T-helper 1 cell treated with Interleukin-12 subunit alpha and Interleukin-12 subunit beta and Interleukin-4 antibody, amounts not matched to agents 30 ng/mL and 1 ng/mL, for 36 hours (primary cell): Measurements from ENCODE around the gene LDB3. TPM values are rescaled to one million over a fixed set of nuclear protein-coding genes. Genes with fewer than 3 reads are reported as not detected.

Experiments used
- total RNA-seq: library from RNA; stranded (reverse); gene quantifications from 2 replicates; pipeline ENCODE4 v1.2.3, GENCODE V29; 2022

The LDB3 gene
- total RNA-seq, 1 donor from 2014 or later, result not detected

Other genes starting within 250 kb of the LDB3 start
- 47.5 and 49.1 TPM in 2 replicates for gene WAPL, start 146.7 kb upstream of the LDB3 start, total RNA-seq
- not detected in 2 replicates for gene OPN4, start 14.0 kb upstream of the LDB3 start, total RNA-seq
- gene BMPR1A, start 88.1 kb downstream of the LDB3 start, total RNA-seq, result 8.9 and 9.0 TPM in 2 replicates